DND-41 (cell line): ENCODE measurements around the gene MED8.

Experiments used
- CTCF ChIP-seq: IDR thresholded peaks from 2 replicates; pipeline ENCODE4 v1.5.1; 2012; ENCODE audit warnings: borderline replicate concordance, low read length, moderate library complexity, mild to moderate bottlenecking; ENCODE audit not compliant: poor library complexity, severe bottlenecking; ENCODE audit errors: extremely low read depth
- EZH2 ChIP-seq: IDR thresholded peaks from 3 replicates; pipeline ENCODE4 v1.6.1; 2012; ENCODE audit warnings: borderline replicate concordance, low read depth, mild to moderate bottlenecking, moderate library complexity, low read length, inconsistent platforms; ENCODE audit not compliant: severe bottlenecking

GRCh38 chr1:43368646-43369020, 21.0 kb downstream of the MED8 start:
- TF ChIP-seq CTCF (no peak), EZH2 (no peak)
